ENCODE measurements around the gene IMMP2L.

GRCh38 chr7:111083413-111083812 is 478.9 kb downstream of the IMMP2L start:
- no peak for TF ChIP-seq EZH2phosphoT487 (IDR thresholded peaks at IDR 0.05; ENCODE audit: insufficient read depth, low read depth)
- TF ChIP-seq EZH2 (IDR thresholded peaks at IDR 0.05; ENCODE audit: insufficient read depth, poor library complexity, severe bottlenecking), result no peak

All from GM23248 (cell line).